Keratinocyte (primary cell): ENCODE results near the gene GNPTAB. TPM values are rescaled to one million over a fixed set of nuclear protein-coding genes. Genes with fewer than 3 reads are reported as not detected.

Experiments used
- DNase-seq: peaks from one replicate; pipeline ENCODE4 v3.0.0-alpha.2; 2011; ENCODE audit warnings: low read depth, missing footprints, low spot score
- FAIRE-seq: peaks from 2 replicates; lab custom pipeline; 2011; peaks lifted over from hg19 to GRCh38; lab: Jason Lieb, UNC
- H2AFZ ChIP-seq: 2 replicates; pipeline ENCODE4 v1.6.0; 2012; ENCODE audit warnings: low read length, control low read depth, inconsistent platforms; ENCODE audit not compliant: control insufficient read depth
- H3K27ac ChIP-seq: 2 replicates; pipeline ENCODE4 v1.5.1; 2011; ENCODE audit warnings: low read length; ENCODE audit not compliant: control insufficient read depth, insufficient read depth
- H3K27me3 ChIP-seq: 3 replicates; pipeline ENCODE4 v1.6.0; 2011; ENCODE audit warnings: low read length; ENCODE audit not compliant: control insufficient read depth, insufficient read depth; ENCODE audit errors: extremely low read depth
- H3K36me3 ChIP-seq, 2 experiments: 2 replicates in 1 of 2; 3 replicates in 1 of 2; pipeline ENCODE4 v1.5.1; 2011; ENCODE audit warnings: low read length in 2 of 2, mild to moderate bottlenecking in 1 of 2; ENCODE audit not compliant: control insufficient read depth in 2 of 2, insufficient read depth in 2 of 2; ENCODE audit errors: extremely low read depth in 1 of 2
- H3K4me1 ChIP-seq: 3 replicates; pipeline ENCODE4 v1.5.1; 2011; ENCODE audit warnings: low read length; ENCODE audit not compliant: control insufficient read depth, insufficient read depth; ENCODE audit errors: extremely low read depth
- H3K4me2 ChIP-seq: 3 replicates; pipeline ENCODE4 v1.6.0; 2011; ENCODE audit warnings: low read depth, low read length; ENCODE audit not compliant: control insufficient read depth, insufficient read depth; ENCODE audit errors: extremely low read depth
- H3K4me3 ChIP-seq, 3 experiments: fragments of 200-600 bp in 1 of 3; sonication (generic) in 1 of 3; 2 replicates in 2 of 3; 3 replicates in 1 of 3; pipeline ENCODE4 v1.5.1; 2011 to 2016; ENCODE audit warnings: low read length in 3 of 3, mild to moderate bottlenecking in 3 of 3, control low read depth in 2 of 3, inconsistent platforms in 1 of 3, low read depth in 1 of 3, mixed read lengths in 1 of 3, mixed run types in 1 of 3, moderate library complexity in 1 of 3; ENCODE audit not compliant: control insufficient read depth in 2 of 3, insufficient read depth in 2 of 3; ENCODE audit errors: extremely low read depth in 1 of 3
- H3K79me2 ChIP-seq: 2 replicates; pipeline ENCODE4 v1.6.0; 2012; ENCODE audit warnings: low read length; ENCODE audit not compliant: control insufficient read depth, insufficient read depth
- H3K9ac ChIP-seq: 3 replicates; pipeline ENCODE4 v1.6.0; 2011; ENCODE audit warnings: low read length; ENCODE audit not compliant: control insufficient read depth, insufficient read depth; ENCODE audit errors: extremely low read depth
- H3K9me1 ChIP-seq: 3 replicates; pipeline ENCODE4 v1.6.0; 2011; ENCODE audit warnings: low read length; ENCODE audit not compliant: control insufficient read depth, insufficient read depth; ENCODE audit errors: extremely low read depth
- H3K9me3 ChIP-seq: 2 replicates; pipeline ENCODE4 v1.5.1; 2012; ENCODE audit warnings: low read depth, low read length; ENCODE audit not compliant: control insufficient read depth
- H4K20me1 ChIP-seq: 3 replicates; pipeline ENCODE4 v1.6.0; 2011; ENCODE audit warnings: low read length; ENCODE audit not compliant: control insufficient read depth, insufficient read depth; ENCODE audit errors: extremely low read depth
- CTCF ChIP-seq, 3 experiments: IDR thresholded peaks in 1 of 3; conservative IDR thresholded peaks in 1 of 3; optimal IDR thresholded peaks in 1 of 3; 2 replicates in 2 of 3; 3 replicates in 1 of 3; pipeline versions ENCODE3 to v1.5.1; 2011; ENCODE audit warnings: low read length in 3 of 3, mild to moderate bottlenecking in 3 of 3, moderate library complexity in 2 of 3, control low read depth in 1 of 3, inconsistent platforms in 1 of 3; ENCODE audit not compliant: insufficient read depth in 2 of 3; ENCODE audit errors: extremely low read depth in 1 of 3
- EZH2 ChIP-seq: IDR thresholded peaks from one replicate; pipeline ENCODE4 v1.6.1; 2012; ENCODE audit warnings: inconsistent platforms, mild to moderate bottlenecking, low read length, moderate library complexity
- dilution Hi-C: fragments of 300-500 bp; cut with MboI; formaldehyde crosslinking; loops from one replicate; pipeline ENCODE4 v1.7.0; 2020; ENCODE audit warnings: low sequenced_read_pairs; ENCODE audit not compliant: extremely low pct_ligation_motif_present
- polyA plus RNA-seq, 5 experiments: library from polyadenylated mRNA; depleted of rRNA in 3 of 5; stranded (reverse) in 3 of 5; stranded (forward) in 1 of 5; unstranded in 1 of 5; fragments of >200 nt; gene quantifications; 1 replicate in 1 of 5; 2 replicates in 3 of 5; 3 replicates in 1 of 5; pipeline versions ENCODE4 v1.2.1 to v1.2.3, GENCODE V29; 2011 to 2012; ENCODE audit warnings: missing spikeins in 2 of 5, low read depth in 1 of 5, low replicate concordance in 1 of 5

Gene GNPTAB
- polyA plus RNA-seq, 1 donor (not counting 4 experiments of a cell fraction or from before 2014, with no cell fraction given): 35.7 TPM

GRCh38 chr12:101750152-101750551 lies 80.6 kb downstream of the GNPTAB start:
- Histone ChIP-seq H3K9me1 (no peaks in the 10 kb centered on the region), H3K27ac (no peak overlapping the region), H3K9ac (no peak overlapping the region), H2AFZ (no peak overlapping the region), H3K36me3 (peaks cover 7 to 10% of the 10 kb centered on the region in 2 experiments), H3K4me3 (no peak overlapping the region), H3K4me2 (no peak overlapping the region), H3K79me2 (no peaks in the 10 kb centered on the region), H3K27me3 (no peaks in the 10 kb centered on the region), H4K20me1 (no peaks in the 10 kb centered on the region), H3K4me1 (no peaks in the 10 kb centered on the region), H3K9me3 (no peaks in the 10 kb centered on the region)
- TF ChIP-seq CTCF (optimal IDR thresholded peaks at IDR 0.05 in 1 of 3, IDR thresholded peaks at IDR 0.05 in 1 of 3, conservative IDR thresholded peaks at IDR 0.05 in 1 of 3; ENCODE audit: extremely low read depth in 1 of 3, insufficient read depth in 2 of 3, low read length in 3 of 3): no peak
- no peak for TF ChIP-seq EZH2
- FAIRE-seq (no peak), DNase-seq (no peak)
- dilution Hi-C loops: no loop called here

DNA sequence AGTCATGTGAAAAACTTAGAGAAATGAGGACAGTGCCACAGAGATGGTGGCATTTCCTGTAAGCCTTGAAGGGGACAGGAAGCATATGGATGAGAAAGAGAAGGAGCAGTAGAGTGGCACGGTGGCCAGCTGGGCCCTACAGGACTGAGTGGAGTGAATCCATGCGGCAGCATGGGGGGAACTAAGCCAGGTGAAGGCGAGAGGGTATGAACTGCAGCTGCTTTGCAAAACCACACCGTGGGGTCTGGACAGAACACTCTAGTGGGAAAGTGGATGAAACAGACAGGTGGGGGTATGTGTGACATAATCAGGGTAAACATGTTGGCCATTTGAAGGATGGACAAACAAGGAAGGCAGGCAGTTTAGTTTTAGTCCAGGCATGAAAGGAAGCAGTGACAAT lies 81.1 kb downstream of the GNPTAB start:
- FAIRE-seq: no peak
- no peaks in the 10 kb centered on the region for H3K4me1 ChIP-seq
- H3K27ac ChIP-seq: no peak overlapping the region
- DNase-seq: no peak
- dilution Hi-C loops: no loop called here
- no peaks in the 10 kb centered on the region for H3K27me3 ChIP-seq
- H4K20me1 ChIP-seq: no peaks in the 10 kb centered on the region
- H3K4me2 ChIP-seq: no peak overlapping the region
- H3K9me1 ChIP-seq: no peaks in the 10 kb centered on the region
- H3K9ac ChIP-seq: no peak overlapping the region
- no peak overlapping the region for H2AFZ ChIP-seq
- no peak overlapping the region for H3K4me3 ChIP-seq
- H3K36me3 ChIP-seq: peaks cover 7 to 12% of the 10 kb centered on the region in 2 experiments
- no peaks in the 10 kb centered on the region for H3K79me2 ChIP-seq
- TF ChIP-seq CTCF (optimal IDR thresholded peaks at IDR 0.05 in 1 of 3, IDR thresholded peaks at IDR 0.05 in 1 of 3, conservative IDR thresholded peaks at IDR 0.05 in 1 of 3; ENCODE audit: extremely low read depth in 1 of 3, insufficient read depth in 2 of 3, low read length in 3 of 3) (no peak), EZH2 (no peak)
- no peaks in the 10 kb centered on the region for H3K9me3 ChIP-seq
